ENCODE measurements around the gene ALG1.
"Not testable (repeated sequence)": the region's sequence is repeated elsewhere in the genome, so short reads cannot be mapped to it uniquely, and the experiment has no call there.

DNA sequence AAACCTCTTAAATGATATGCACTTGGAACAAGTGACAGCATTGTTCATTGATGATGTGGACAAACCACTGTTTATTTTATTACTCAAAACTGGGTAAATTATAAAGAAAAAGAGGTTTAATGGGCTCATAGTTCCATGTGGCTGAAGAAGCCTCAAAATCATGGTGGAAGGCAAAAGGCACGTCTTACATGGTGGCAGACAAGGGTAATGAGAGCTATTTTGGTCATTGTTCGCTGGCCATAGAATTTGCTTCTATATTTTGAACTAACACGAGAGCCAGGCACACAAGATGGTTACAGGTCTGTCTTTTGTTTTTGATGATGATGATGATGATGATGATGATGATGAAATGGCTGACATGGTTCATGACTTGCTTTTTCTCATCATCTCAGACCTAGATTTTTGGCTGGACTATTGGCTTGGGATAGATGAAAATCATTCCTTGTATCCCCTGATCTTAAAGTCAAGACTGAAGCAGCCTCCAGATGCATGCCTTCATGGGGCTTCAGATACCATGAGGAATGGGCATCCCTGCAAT, 59.9 kb downstream of the ALG1 start:
- TF ChIP-seq, protein P1, sequence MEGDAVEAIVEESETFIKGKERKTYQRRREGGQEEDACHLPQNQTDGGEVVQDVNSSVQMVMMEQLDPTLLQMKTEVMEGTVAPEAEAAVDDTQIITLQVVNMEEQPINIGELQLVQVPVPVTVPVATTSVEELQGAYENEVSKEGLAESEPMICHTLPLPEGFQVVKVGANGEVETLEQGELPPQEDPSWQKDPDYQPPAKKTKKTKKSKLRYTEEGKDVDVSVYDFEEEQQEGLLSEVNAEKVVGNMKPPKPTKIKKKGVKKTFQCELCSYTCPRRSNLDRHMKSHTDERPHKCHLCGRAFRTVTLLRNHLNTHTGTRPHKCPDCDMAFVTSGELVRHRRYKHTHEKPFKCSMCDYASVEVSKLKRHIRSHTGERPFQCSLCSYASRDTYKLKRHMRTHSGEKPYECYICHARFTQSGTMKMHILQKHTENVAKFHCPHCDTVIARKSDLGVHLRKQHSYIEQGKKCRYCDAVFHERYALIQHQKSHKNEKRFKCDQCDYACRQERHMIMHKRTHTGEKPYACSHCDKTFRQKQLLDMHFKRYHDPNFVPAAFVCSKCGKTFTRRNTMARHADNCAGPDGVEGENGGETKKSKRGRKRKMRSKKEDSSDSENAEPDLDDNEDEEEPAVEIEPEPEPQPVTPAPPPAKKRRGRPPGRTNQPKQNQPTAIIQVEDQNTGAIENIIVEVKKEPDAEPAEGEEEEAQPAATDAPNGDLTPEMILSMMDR (IDR thresholded peaks at IDR 0.05; ENCODE audit: low read length) = not testable (repeated sequence)
- not testable (repeated sequence) for TF ChIP-seq EZH2phosphoT487 (IDR thresholded peaks at IDR 0.05; ENCODE audit: low read length)
